Esophagus muscularis mucosa (tissue), 4 donors: Measurements from ENCODE around the gene CDS2. TPM values are rescaled to one million over a fixed set of nuclear protein-coding genes. Genes with fewer than 3 reads are reported as not detected.

ENCODE experiments used
- DNase-seq: peaks from one replicate; pipeline ENCODE4 v3.0.0-alpha.2; 2017; ENCODE audit errors: extremely low spot score
- H3K27ac ChIP-seq, 4 donors: fragments of 200-600 bp; sonication (generic); replicated peaks in 1 of 4; 1 replicate in 3 of 4; 2 replicates in 1 of 4; pipeline ENCODE4 v1.5.1; 2016 to 2019; ENCODE audit warnings: mild to moderate bottlenecking in 1 of 4
- H3K27me3 ChIP-seq, 4 donors: fragments of 200-600 bp; sonication (generic); one replicate each; pipeline versions ENCODE4 v1.5.1 to v1.6.0; 2016 to 2019
- H3K36me3 ChIP-seq, 4 donors: fragments of 200-600 bp; sonication (generic); one replicate each; pipeline ENCODE4 v1.5.1; 2016 to 2019
- H3K4me1 ChIP-seq, 4 donors: fragments of 200-600 bp; sonication (generic); one replicate each; pipeline ENCODE4 v1.5.1; 2016 to 2019
- H3K4me3 ChIP-seq, 4 donors: fragments of 200-600 bp; sonication (generic); 1 replicate in 2 of 4; 2 replicates in 2 of 4; pipeline ENCODE4 v1.5.1; 2016 to 2019; ENCODE audit warnings: mild to moderate bottlenecking in 4 of 4, moderate library complexity in 1 of 4
- H3K9me3 ChIP-seq, 4 donors: fragments of 200-600 bp; sonication (generic); 1 replicate in 3 of 4; 2 replicates in 1 of 4; pipeline ENCODE4 v1.5.1; 2016 to 2019
- EP300 ChIP-seq: sonication (generic); formaldehyde crosslinking; IDR thresholded peaks from one replicate; pipeline ENCODE4 v1.6.1; 2017; ENCODE audit warnings: antibody characterized with exemption
- POLR2A ChIP-seq: fragments of 450-650 bp; IDR thresholded peaks from one replicate; pipeline ENCODE4 v1.6.1; 2017; ENCODE audit warnings: antibody characterized with exemption, moderate library complexity, mild to moderate bottlenecking, low read depth
- POLR2AphosphoS5 ChIP-seq, 2 donors: sonication (generic); formaldehyde crosslinking; IDR thresholded peaks; one replicate each; pipeline ENCODE4 v1.6.1; 2017; ENCODE audit warnings: antibody characterized with exemption in 2 of 2
- WGBS: methylation state at CpG from one replicate; pipeline ENCODE4 v1.1.5; 2018; 5-methylcytosine and 5-hydroxymethylcytosine counted together
- intact Hi-C: fragments of 100-400 bp; cut with DNase I; formaldehyde crosslinking; loops from one replicate; pipeline ENCODE4 v1.15.1; 2023
- total RNA-seq, 4 donors: library from RNA; depleted of rRNA; stranded (reverse); fragments of >200 nt; gene quantifications; one replicate each; pipeline versions ENCODE4 v1.1.0 to v1.2.1, GENCODE V29; 2016
- TF ChIP-seq, protein P1 (sequence below), 3 experiments: fragments of 200-600 bp in 2 of 3; fragments of 450-650 bp in 1 of 3; sonication (generic) in 2 of 3; IDR thresholded peaks; one replicate each; pipeline ENCODE4 v1.5.1; 2017 to 2019; ENCODE audit warnings: antibody characterized with exemption in 3 of 3, mild to moderate bottlenecking in 2 of 3, moderate library complexity in 1 of 3

CDS2 gene
- total RNA-seq, 4 donors from 2014 or later, result 54.8 to 83.1 (median 69.7) TPM

DNA sequence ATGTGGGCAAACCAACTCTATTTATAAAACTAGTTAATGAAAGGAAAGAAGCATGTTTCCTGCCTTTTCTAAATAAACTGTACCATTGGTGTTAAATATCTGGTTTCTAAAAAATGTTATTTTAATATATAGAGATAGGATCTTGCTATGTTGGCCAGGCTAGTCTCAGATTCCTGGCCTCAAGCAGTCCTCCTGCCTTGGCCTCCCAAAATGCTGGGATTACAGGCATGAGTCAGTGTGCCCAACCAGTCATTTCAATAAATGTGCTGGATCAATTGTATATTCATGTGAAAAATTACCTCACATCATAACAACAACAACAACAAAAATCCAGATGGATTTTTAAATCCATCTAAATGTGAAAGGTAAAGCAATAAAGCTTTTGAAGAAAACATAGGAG lies 80.3 kb downstream of the CDS2 start:
- no peak overlapping the region for H3K4me3 ChIP-seq
- H3K36me3 ChIP-seq, result peaks cover 0 to 19% (median 15%) of the 10 kb centered on the region in 4 donors
- H3K27ac ChIP-seq, result no peak overlapping the region
- DNase-seq, result no peak
- intact Hi-C loops, result loop anchor here (10.0 kb wide), 1 partner anchor 238 kb away; no protein-coding TSS in a partner anchor
- H3K27me3 ChIP-seq, result no peaks in the 10 kb centered on the region
- H3K9me3 ChIP-seq, result no peaks in the 10 kb centered on the region
- TF ChIP-seq EP300 (no peak), POLR2AphosphoS5 (IDR thresholded peaks at IDR 0.05) (no peak), POLR2A (no peak)
- TF ChIP-seq, protein P1, sequence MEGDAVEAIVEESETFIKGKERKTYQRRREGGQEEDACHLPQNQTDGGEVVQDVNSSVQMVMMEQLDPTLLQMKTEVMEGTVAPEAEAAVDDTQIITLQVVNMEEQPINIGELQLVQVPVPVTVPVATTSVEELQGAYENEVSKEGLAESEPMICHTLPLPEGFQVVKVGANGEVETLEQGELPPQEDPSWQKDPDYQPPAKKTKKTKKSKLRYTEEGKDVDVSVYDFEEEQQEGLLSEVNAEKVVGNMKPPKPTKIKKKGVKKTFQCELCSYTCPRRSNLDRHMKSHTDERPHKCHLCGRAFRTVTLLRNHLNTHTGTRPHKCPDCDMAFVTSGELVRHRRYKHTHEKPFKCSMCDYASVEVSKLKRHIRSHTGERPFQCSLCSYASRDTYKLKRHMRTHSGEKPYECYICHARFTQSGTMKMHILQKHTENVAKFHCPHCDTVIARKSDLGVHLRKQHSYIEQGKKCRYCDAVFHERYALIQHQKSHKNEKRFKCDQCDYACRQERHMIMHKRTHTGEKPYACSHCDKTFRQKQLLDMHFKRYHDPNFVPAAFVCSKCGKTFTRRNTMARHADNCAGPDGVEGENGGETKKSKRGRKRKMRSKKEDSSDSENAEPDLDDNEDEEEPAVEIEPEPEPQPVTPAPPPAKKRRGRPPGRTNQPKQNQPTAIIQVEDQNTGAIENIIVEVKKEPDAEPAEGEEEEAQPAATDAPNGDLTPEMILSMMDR (IDR thresholded peaks at IDR 0.05), result no peak
- peaks cover 0 to 9% (median 7%) of the 10 kb centered on the region in 4 donors for H3K4me1 ChIP-seq

DNA sequence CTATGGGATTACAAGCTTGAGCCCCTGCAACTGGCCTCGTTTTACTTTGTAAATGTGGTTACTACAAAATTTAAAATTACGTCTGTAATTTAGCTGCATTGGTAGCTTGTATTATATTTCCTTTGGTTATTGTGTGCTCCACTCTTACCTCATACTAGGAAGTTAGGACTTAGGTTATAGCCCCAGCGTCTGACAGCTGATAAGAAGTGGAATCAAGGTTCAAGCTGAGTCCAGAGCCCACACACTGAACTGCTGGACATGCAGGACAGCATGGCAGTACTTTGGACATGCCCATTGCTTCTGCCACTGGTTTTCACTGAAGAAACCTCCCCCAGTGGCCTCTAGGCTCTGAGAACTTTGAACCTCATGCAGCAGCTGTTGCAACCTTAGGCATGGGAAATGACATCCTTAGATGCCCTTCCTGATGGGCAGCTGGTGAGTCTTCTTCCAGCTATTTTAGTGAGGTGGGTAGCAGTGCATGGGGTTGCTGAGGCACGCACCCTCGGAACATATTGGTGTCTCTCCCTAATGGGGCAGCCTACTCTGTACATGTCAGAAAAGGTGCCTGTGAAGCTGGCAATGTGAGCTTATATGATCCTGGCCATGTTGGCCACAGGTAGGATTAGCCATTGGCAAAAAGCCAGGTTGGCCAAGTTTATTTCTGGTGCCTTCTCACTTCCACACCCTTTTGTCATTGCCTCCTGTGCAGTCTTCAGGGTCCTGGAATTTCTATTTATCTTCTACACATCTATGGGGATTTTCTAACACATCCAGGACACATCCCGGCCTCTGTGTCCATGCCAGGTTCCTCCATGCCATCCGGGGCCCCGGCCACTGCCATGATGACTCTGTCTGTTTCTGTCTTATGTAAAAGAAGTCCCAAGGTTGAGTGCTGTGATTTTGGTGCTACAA lies 85.3 kb downstream of the CDS2 start:
- intact Hi-C loops, result no loop called here

DNA sequence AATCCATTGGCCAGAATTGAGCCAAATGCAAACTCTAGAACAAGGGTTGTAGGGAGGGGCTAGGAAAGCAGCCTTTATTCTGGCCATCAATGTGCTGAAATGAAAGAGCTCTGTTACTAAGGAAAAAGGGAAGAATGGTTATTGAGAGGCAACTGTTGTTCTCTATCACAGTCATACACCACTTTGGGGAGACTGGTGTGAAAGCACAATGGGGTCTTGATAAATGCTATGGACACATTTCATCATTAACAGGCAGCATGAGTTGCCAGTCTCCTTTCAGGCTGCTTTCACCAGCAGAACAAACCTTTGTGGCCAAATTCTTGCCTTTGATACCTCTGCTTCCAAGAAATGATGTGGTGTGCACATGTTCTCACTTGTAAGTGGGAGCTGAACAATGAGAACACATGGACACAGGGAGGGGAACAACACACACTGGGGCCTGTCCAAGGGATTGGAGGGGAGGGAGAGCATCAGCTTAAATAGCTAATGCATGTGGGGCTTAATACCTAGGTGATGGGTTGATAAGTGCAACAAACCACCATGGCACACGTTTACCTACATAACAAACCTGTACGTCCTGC lies 86.2 kb downstream of the CDS2 start:
- no peak for DNase-seq
- intact Hi-C loops, result no loop called here
- Histone ChIP-seq H3K4me1 (peaks cover 4 to 10% (median 5%) of the 10 kb centered on the region in 4 donors), H3K27me3 (no peaks in the 10 kb centered on the region), H3K4me3 (no peak overlapping the region), H3K36me3 (peaks cover 0 to 33% (median 20%) of the 10 kb centered on the region in 4 donors), H3K9me3 (no peaks in the 10 kb centered on the region), H3K27ac (no peak overlapping the region)
- WGBS, result 79% methylated on average over 2 of the region's 2 CpGs
- TF ChIP-seq POLR2AphosphoS5 (IDR thresholded peaks at IDR 0.05) (no peak), EP300 (no peak), POLR2A (no peak)
- TF ChIP-seq, protein P1 (IDR thresholded peaks at IDR 0.05), result no peak

More for the DNA sequence above, 85.3 kb downstream of the CDS2 start:
- Histone ChIP-seq H3K4me3 (no peak overlapping the region), H3K9me3 (no peaks in the 10 kb centered on the region), H3K36me3 (peaks cover 0 to 33% (median 21%) of the 10 kb centered on the region in 4 donors), H3K27ac (no peak overlapping the region), H3K4me1 (peaks cover 4 to 10% (median 5%) of the 10 kb centered on the region in 4 donors), H3K27me3 (no peaks in the 10 kb centered on the region)
- TF ChIP-seq, protein P1 (IDR thresholded peaks at IDR 0.05), result no peak
- TF ChIP-seq POLR2AphosphoS5 (IDR thresholded peaks at IDR 0.05) (no peak), POLR2A (no peak), EP300 (no peak)
- no peak for DNase-seq
- WGBS, result 96% methylated on average over 8 of the region's 8 CpGs

DNA sequence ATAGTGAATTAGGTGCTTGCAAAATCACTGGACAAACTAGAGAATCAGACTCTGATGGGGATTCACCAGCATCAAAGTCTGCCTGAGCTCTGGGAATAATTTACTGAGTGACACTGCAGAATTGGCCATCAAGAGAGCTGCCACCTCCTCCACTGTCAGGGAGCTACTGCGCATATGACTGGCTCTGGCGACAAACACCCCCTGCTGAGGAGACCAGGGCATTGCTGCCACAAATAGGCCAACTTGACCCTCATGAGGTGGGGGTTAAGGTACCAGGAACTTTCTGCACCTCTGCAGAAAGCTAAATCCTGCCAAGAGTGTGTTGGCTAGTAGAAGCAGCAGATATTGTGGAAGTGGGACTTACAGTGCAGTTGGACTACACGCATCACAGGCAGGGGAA lies 88.0 kb downstream of the CDS2 start:
- TF ChIP-seq POLR2AphosphoS5 (IDR thresholded peaks at IDR 0.05) (no peak), POLR2A (no peak), EP300 (no peak)
- TF ChIP-seq, protein P1 (IDR thresholded peaks at IDR 0.05), result no peak
- intact Hi-C loops, result no loop called here
- no peak overlapping the region for H3K27ac ChIP-seq
- H3K4me1 ChIP-seq, result peaks cover 4 to 10% (median 5%) of the 10 kb centered on the region in 4 donors
- H3K4me3 ChIP-seq, result no peak overlapping the region
- H3K9me3 ChIP-seq, result no peaks in the 10 kb centered on the region
- peak; percentile 81 for DNase-seq
- no peaks in the 10 kb centered on the region for H3K27me3 ChIP-seq
- peaks cover 0 to 31% (median 19%) of the 10 kb centered on the region in 4 donors for H3K36me3 ChIP-seq
- 100% methylated on average over 2 of the region's 3 CpGs for WGBS
